Measurements from ENCODE around the gene IL19. TPM values are rescaled to one million over a fixed set of nuclear protein-coding genes. Genes with fewer than 3 reads are reported as not detected.

The IL19 gene
- total and polyA plus RNA-seq, 2 donors from 2014 or later: 0.41 to 3.6 TPM

DNA sequence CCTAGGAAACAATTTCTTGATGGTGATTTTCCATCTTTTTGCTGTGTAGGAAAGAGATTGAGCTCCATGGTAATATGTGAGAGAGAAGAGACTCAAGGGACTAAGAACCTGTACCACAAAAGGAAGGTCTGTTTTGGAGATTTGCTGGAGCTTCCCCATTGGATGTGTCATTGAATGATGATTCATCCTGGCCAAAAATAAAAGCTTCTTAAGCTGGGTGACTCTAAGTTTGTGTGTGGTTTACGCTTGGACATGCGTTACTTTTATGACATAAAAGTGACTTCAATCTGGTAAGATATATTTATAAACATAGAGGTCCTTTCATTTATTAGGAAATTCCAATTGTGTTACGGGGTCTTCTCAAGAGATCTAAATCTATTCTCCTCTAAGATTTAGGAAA is 17.4 kb upstream of the IL19 start:
- intact Hi-C loops (cut with DNase I): no loop called here
- no peak overlapping the region for H3K4me3 ChIP-seq (ENCODE audit: low read length in 3 of 3)
- no peaks in the 10 kb centered on the region for H3K36me3 ChIP-seq (ENCODE audit: control insufficient read depth in 2 of 3, insufficient read depth in 3 of 3, low read length in 3 of 3)
- FAIRE-seq (no peak), DNase-seq (no peak)
- H3K27me3 ChIP-seq (ENCODE audit: control insufficient read depth, insufficient read depth, low read length): no peaks in the 10 kb centered on the region
- H3K9me3 ChIP-seq (ENCODE audit: control insufficient read depth in 2 of 3, insufficient read depth in 1 of 3, low read length in 3 of 3): no peaks in the 10 kb centered on the region
- TF ChIP-seq, protein P1, sequence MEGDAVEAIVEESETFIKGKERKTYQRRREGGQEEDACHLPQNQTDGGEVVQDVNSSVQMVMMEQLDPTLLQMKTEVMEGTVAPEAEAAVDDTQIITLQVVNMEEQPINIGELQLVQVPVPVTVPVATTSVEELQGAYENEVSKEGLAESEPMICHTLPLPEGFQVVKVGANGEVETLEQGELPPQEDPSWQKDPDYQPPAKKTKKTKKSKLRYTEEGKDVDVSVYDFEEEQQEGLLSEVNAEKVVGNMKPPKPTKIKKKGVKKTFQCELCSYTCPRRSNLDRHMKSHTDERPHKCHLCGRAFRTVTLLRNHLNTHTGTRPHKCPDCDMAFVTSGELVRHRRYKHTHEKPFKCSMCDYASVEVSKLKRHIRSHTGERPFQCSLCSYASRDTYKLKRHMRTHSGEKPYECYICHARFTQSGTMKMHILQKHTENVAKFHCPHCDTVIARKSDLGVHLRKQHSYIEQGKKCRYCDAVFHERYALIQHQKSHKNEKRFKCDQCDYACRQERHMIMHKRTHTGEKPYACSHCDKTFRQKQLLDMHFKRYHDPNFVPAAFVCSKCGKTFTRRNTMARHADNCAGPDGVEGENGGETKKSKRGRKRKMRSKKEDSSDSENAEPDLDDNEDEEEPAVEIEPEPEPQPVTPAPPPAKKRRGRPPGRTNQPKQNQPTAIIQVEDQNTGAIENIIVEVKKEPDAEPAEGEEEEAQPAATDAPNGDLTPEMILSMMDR (IDR thresholded peaks at IDR 0.05; ENCODE audit: borderline replicate concordance, extremely low read depth, insufficient read depth): no peak
- H3K27ac ChIP-seq (ENCODE audit: low read depth in 2 of 2, low read length in 2 of 2): no peak overlapping the region
- no peak overlapping the region for H3K9ac ChIP-seq (ENCODE audit: low read length in 3 of 3)
- H3K4me1 ChIP-seq (ENCODE audit: control insufficient read depth in 2 of 3, insufficient read depth in 2 of 3, low read depth in 1 of 3, low read length in 3 of 3): peaks cover 0 to 4% (median 0%) of the 10 kb centered on the region in 3 donors

DNA sequence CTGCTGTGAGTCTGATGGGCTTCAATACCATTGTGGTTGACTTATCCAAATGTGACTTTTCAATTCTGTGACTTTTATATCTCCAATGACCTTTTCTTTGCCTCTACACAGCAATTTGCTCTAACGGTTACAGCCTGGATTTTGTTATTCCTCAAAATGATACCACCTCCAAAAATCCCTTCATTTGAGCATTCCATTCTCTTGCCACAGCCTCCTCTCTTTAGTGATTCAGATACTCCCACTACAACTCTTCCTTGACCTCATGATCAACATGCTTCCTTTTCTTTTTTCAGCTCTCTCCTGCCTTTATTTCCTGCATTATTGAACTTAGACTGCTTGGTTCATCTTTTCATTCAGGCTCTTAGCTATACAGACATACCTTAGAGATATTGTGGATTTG is 16.6 kb upstream of the IL19 start:
- DNase-seq: no peak
- TF ChIP-seq, protein P1 (IDR thresholded peaks at IDR 0.05; ENCODE audit: borderline replicate concordance, extremely low read depth, insufficient read depth): no peak
- no peak overlapping the region for H3K9ac ChIP-seq (ENCODE audit: low read length in 3 of 3)
- H3K36me3 ChIP-seq (ENCODE audit: control insufficient read depth in 2 of 3, insufficient read depth in 3 of 3, low read length in 3 of 3): no peaks in the 10 kb centered on the region
- FAIRE-seq: no peak
- H3K27ac ChIP-seq (ENCODE audit: low read depth in 2 of 2, low read length in 2 of 2): no peak overlapping the region
- no peak overlapping the region for H3K4me3 ChIP-seq (ENCODE audit: low read length in 3 of 3)
- no peaks in the 10 kb centered on the region for H3K9me3 ChIP-seq (ENCODE audit: control insufficient read depth in 2 of 3, insufficient read depth in 1 of 3, low read length in 3 of 3)
- no peaks in the 10 kb centered on the region for H3K27me3 ChIP-seq (ENCODE audit: control insufficient read depth, insufficient read depth, low read length)
- H3K4me1 ChIP-seq (ENCODE audit: control insufficient read depth in 2 of 3, insufficient read depth in 2 of 3, low read depth in 1 of 3, low read length in 3 of 3): peaks cover 0 to 4% (median 0%) of the 10 kb centered on the region in 3 donors
- intact Hi-C loops (cut with DNase I): no loop called here

DNA sequence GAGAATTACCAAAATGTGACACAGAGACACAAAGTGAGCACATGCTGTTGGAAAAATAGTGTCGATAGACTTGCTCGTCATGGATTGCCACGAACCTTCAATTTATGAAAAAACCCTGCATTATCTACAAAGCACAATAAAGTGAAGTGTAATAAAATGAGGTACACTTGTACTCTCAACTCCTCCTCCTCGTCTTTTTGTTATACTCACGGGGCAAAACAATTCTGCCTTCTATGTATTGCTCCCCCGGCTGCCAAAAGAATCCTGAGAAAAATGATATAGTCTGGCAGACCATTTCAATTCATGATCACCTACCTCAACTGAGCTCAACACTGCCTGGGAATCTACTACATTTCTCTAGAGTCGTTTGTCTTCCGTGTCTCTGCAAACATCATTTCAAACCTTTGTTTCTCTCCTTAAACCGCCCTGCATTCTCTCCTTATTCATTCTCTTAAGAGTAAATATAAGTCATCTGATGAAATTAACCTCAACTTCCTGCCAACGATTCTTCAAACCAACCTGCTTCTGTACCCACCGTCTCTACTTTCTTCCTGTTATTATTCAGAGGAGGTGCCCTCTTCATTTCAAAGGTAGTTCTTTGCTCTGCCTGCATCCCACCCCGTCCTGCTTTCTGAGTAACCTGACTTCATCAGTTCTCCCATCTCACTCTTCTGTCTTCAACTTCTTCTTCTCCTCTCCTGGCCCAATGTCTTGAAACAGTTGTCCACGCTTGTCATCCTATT is 12.9 kb upstream of the IL19 start:
- H3K9me3 ChIP-seq (ENCODE audit: control insufficient read depth in 2 of 3, insufficient read depth in 1 of 3, low read length in 3 of 3): no peaks in the 10 kb centered on the region
- FAIRE-seq (no peak), DNase-seq (no peak)
- H3K36me3 ChIP-seq (ENCODE audit: control insufficient read depth in 2 of 3, insufficient read depth in 3 of 3, low read length in 3 of 3): no peaks in the 10 kb centered on the region
- TF ChIP-seq, protein P1 (IDR thresholded peaks at IDR 0.05; ENCODE audit: borderline replicate concordance, extremely low read depth, insufficient read depth): no peak
- H3K4me3 ChIP-seq (ENCODE audit: low read length in 3 of 3): no peak overlapping the region
- intact Hi-C loops (cut with DNase I): no loop called here
- H3K27me3 ChIP-seq (ENCODE audit: control insufficient read depth, insufficient read depth, low read length): no peaks in the 10 kb centered on the region
- no peak overlapping the region for H3K9ac ChIP-seq (ENCODE audit: low read length in 3 of 3)
- no peaks in the 10 kb centered on the region for H3K4me1 ChIP-seq (ENCODE audit: control insufficient read depth in 2 of 3, insufficient read depth in 2 of 3, low read depth in 1 of 3, low read length in 3 of 3)
- H3K27ac ChIP-seq (ENCODE audit: low read depth in 2 of 2, low read length in 2 of 2): no peak overlapping the region
